Central memory CD8-positive, alpha-beta T cell (primary cell): Measurements from ENCODE around the gene CLASP1.
"Not testable (repeated sequence)": the region's sequence is repeated elsewhere in the genome, so short reads cannot be mapped to it uniquely, and the experiment has no call there.

Experiments used
- ATAC-seq: fragments of 150-1000 bp; cut with Tn5 transposase; replicated peaks from 2 replicates; pipeline ENCODE4 v1.10.0; 2022; ENCODE audit warnings: mild to moderate bottlenecking, moderate FRiP score, moderate number of reproducible peaks; ENCODE audit not compliant: poor library complexity, severe bottlenecking; ENCODE audit errors: extremely low read depth
- DNase-seq, 2 donors: peaks; one replicate each; pipeline ENCODE4 v3.0.0; 2021; ENCODE audit warnings: low spot score in 2 of 2
- H3K27ac Mint-ChIP-seq: one replicate; pipeline ENCODE4 v1.8.0; 2022; ENCODE audit warnings: low read depth, mild to moderate bottlenecking, moderate library complexity, mixed read lengths
- H3K27me3 Mint-ChIP-seq: one replicate; pipeline ENCODE4 v1.8.0; 2022; ENCODE audit warnings: mixed read lengths
- H3K36me3 Mint-ChIP-seq: one replicate; pipeline ENCODE4 v1.8.0; 2022; ENCODE audit warnings: mild to moderate bottlenecking, moderate library complexity, mixed read lengths; ENCODE audit not compliant: insufficient read depth
- H3K4me1 Mint-ChIP-seq: one replicate; pipeline ENCODE4 v1.8.0; 2022; ENCODE audit warnings: mixed read lengths
- H3K4me3 Mint-ChIP-seq: one replicate; pipeline ENCODE4 v1.8.0; 2022; ENCODE audit warnings: mild to moderate bottlenecking, moderate library complexity, mixed read lengths
- H3K9me3 Mint-ChIP-seq: one replicate; pipeline ENCODE4 v1.8.0; 2022; ENCODE audit warnings: mixed read lengths

CLASP1 gene

DNA sequence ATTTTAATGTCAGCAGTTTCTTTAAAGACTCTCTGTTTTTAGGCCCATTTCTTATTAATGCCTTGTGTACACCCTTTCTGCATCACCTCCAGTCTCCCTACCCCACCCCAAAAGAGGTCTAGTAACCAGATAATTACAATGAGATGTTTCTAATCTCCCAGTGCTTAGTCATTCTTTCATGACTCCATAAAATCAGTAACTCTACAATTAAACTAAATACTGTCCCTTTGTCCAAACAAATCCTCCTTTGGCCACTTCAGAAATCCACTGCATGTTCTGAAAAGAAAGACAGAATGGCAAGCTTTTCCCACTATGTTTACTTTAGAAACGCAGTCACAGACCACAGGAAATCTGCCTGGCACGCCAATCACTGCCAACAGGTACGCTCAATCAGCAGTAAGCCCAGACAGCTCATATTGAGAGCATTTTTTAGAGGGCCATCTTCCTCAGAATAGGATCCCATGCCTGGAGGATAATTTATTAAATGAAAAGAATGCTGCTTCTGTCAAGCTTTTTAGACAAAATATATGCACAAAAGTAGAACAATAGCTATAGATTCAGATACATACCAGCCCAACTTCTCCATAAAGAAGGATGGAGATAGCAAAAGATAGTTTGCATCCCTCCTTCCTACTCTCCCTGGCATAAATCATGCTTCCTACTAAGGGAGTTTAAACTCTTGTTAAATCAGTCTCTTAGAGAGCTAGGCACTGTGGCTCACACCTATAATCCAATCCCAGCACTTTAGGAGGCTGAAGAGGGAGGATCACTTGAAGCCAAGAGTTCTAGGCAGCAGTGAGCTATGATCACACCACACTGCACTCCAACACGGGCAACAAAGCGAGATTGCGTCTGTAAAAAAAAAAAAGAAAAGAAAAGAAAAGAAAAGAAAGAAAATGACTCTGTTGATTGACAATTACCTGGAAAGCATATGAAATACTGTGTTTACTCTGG, 14.6 kb downstream of the CLASP1 start:
- no peak overlapping the region for H3K4me3 Mint-ChIP-seq
- peaks cover 51% of the 10 kb centered on the region for H3K4me1 Mint-ChIP-seq
- ATAC-seq (no peak), DNase-seq (no peak)
- H3K27ac Mint-ChIP-seq, result peak overlapping the region; percentile 8
- no peaks in the 10 kb centered on the region for H3K27me3 Mint-ChIP-seq
- peaks cover 6% of the 10 kb centered on the region for H3K36me3 Mint-ChIP-seq
- H3K9me3 Mint-ChIP-seq, result no peaks in the 10 kb centered on the region

DNA sequence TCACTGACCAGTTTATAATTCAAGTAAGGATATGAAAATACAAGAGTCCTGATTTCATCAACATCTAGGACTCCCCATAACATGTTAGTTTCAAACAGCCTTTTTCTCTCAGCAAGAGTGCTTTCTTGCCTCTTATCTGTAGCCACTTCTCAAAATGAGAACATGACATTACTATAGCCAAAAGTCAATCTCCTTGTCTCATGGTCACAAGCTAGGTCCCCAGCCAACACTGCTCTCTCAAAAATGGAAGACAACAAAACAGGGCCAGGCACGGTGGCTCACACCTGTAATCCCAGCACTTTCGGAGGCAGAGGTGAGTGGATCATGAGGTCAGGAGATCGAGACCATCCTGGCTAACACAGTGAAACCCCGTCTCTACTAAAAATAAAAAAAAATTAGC, 15.8 kb downstream of the CLASP1 start:
- no peaks in the 10 kb centered on the region for H3K9me3 Mint-ChIP-seq
- H3K36me3 Mint-ChIP-seq, result peaks cover 5% of the 10 kb centered on the region
- H3K4me1 Mint-ChIP-seq, result peaks cover 45% of the 10 kb centered on the region
- H3K27ac Mint-ChIP-seq, result no peak overlapping the region
- no peak overlapping the region for H3K4me3 Mint-ChIP-seq
- no peaks in the 10 kb centered on the region for H3K27me3 Mint-ChIP-seq
- no peak for DNase-seq
- no peak for ATAC-seq

DNA sequence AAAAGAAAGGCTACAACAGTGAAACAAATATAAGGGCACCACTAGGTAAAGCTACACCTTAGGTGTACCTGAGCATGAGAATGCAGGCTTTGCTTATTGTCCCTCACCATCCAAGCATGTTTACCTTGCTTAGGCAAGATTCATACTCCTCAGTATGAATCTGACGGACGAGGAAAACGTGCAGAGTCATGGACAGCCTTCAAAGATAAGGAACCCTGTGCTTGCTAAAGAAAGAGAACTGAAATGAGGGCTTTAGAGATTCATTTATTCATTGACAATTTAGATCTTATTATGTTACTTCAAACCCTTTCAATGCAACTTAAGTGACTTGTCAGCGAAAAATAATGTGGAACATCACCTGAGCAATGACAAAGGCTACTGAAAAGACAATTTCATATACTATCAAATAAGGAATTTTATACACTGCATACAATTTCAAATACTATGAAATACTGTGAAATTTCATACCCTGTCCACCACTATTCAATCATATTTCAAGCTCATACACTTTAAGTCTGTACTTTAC, 21.7 kb downstream of the CLASP1 start:
- DNase-seq (no peak), ATAC-seq (no peak)
- Mint-ChIP-seq H3K27me3 (no peaks in the 10 kb centered on the region), H3K27ac (no peak overlapping the region), H3K36me3 (peaks cover 11% of the 10 kb centered on the region), H3K4me1 (peaks cover 21% of the 10 kb centered on the region), H3K9me3 (no peaks in the 10 kb centered on the region), H3K4me3 (no peak overlapping the region)

DNA sequence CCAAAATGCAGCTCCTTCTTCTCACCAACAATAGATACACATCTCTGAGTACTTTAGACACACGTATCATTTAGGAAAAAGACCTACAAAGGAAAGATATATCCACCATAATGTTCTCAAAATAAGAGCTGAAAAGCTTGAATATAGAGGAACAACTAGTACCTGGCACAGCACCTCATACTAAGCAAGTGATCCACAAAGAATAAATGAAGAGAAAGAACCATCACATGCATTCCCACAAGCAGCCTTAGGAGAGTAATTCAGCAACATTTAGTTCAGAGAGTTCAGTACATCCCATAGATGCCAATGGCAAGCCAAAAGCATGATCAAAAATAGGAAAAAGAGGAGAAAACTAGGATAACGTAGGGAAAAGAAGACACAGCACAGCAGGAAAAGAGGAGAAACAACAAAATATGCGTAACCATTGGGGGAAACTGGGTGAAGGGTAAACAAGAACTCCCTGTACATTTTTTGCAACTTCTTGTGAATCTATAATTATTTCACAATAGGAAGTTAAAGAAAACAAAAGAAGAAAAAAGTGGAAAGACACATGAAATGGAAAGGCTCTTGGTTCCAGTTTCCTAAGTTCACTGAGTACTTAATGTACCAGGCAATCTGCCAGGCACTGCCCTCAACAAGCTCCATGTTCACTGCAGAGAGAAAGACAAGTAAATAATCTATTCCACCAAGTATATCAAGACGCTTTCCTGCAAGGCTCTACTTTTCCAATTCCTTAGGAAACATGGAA, 22.3 kb downstream of the CLASP1 start:
- Mint-ChIP-seq H3K36me3 (peaks cover 11% of the 10 kb centered on the region), H3K27me3 (no peaks in the 10 kb centered on the region), H3K27ac (peak overlapping the region; percentile 4), H3K4me3 (no peak overlapping the region), H3K9me3 (no peaks in the 10 kb centered on the region), H3K4me1 (peaks cover 19% of the 10 kb centered on the region)
- no peak for DNase-seq
- no peak for ATAC-seq

DNA sequence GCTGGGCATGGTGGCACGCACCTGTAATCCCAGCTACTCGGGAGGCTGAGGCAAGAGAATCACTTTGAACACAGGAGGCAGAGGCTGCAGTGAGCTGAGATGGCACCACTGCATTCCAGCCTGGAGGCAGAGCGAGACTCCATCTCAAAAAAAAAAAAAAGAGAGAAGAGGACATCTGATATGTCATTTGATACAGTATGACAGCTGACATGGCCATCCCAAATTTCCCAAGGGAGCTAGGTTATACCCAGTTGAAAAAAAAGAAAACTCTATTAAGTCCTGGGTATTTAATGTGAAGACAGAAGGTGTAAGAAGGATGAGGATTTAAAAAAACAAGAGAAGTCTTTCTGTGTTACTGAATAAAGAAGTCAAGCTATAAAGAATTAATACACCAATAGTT, 23.3 kb downstream of the CLASP1 start:
- Mint-ChIP-seq H3K4me3 (no peak overlapping the region), H3K27ac (peak overlapping the region; percentile 78)

DNA sequence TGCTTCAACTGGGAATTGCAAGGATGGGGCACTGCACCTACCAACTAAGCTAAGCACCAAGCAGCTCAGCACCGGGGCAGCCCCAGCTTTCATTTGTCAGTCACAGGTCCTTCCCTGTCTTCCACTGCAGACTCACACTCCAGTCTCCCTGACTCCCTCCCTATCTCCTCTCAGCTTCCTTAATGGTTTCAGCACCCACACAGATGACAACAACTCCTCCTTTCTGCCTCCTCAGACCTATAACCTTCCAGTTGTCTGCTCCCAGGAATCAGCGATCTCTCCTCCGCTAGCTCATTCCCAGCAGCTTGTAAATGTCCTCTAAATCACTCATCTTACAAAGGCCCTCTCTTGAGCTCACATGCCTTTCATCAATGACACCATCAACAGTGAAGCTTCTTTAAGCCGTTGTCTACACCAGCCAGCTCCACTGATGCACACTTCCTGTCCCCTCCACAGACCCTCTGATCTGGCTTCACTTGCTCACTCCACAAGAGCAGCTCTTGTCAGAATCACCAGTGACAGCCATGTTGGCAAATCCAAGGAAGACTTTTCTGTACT, 32.1 kb downstream of the CLASP1 start:
- ATAC-seq (peak; percentile 49), DNase-seq (no peak)
- Mint-ChIP-seq H3K36me3 (peaks cover 2% of the 10 kb centered on the region), H3K4me1 (no peaks in the 10 kb centered on the region), H3K27ac (no peak overlapping the region), H3K4me3 (no peak overlapping the region), H3K9me3 (no peaks in the 10 kb centered on the region), H3K27me3 (no peaks in the 10 kb centered on the region)

More for the DNA sequence above, 23.3 kb downstream of the CLASP1 start:
- Mint-ChIP-seq H3K9me3 (no peaks in the 10 kb centered on the region), H3K36me3 (peaks cover 11% of the 10 kb centered on the region), H3K4me1 (peaks cover 19% of the 10 kb centered on the region), H3K27me3 (no peaks in the 10 kb centered on the region)
- no peak for DNase-seq
- no peak for ATAC-seq

DNA sequence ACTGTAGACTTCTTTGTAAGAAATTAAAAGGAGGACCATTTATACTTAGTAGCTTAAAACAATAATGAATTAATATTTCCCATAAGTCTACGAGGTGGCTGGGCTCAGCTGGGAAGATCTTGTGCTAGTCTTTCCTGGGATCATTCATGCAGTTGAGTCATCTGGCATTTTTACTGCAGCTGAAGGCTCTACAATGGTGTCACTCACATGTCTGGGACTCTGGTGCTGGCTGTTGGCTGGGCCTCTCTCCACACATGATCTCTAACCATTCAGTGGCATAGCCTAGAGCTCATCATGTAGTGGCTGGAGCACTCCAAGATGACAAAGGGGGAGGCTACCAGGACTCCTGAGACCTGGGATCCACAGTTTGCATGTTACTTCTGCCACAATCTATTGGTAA, 35.5 kb downstream of the CLASP1 start:
- no peak for DNase-seq
- no peaks in the 10 kb centered on the region for H3K36me3 Mint-ChIP-seq
- no peak for ATAC-seq
- H3K4me3 Mint-ChIP-seq, result no peak overlapping the region
- no peaks in the 10 kb centered on the region for H3K9me3 Mint-ChIP-seq
- no peak overlapping the region for H3K27ac Mint-ChIP-seq
- no peaks in the 10 kb centered on the region for H3K4me1 Mint-ChIP-seq
- no peaks in the 10 kb centered on the region for H3K27me3 Mint-ChIP-seq

DNA sequence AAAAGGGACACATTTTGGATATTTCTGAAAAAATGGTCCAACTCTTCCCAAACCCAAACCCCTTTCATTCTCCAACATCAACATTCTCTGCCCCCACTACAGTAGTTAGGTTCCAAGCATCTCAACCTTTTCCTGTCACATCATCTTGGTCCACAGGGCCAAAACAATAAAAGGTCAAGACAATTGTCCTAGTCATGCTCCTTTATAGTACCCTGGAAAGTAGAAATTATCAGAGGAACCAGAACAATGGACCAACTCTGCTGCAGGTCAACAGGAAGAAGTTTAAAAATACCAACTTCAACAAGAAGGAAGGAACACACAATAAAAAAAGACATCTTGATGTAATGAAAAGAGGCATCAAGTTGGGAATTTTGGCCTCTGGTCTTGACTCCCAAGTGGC, 36.1 kb downstream of the CLASP1 start:
- no peak for DNase-seq
- Mint-ChIP-seq H3K4me1 (peaks cover 4% of the 10 kb centered on the region), H3K4me3 (no peak overlapping the region)

DNA sequence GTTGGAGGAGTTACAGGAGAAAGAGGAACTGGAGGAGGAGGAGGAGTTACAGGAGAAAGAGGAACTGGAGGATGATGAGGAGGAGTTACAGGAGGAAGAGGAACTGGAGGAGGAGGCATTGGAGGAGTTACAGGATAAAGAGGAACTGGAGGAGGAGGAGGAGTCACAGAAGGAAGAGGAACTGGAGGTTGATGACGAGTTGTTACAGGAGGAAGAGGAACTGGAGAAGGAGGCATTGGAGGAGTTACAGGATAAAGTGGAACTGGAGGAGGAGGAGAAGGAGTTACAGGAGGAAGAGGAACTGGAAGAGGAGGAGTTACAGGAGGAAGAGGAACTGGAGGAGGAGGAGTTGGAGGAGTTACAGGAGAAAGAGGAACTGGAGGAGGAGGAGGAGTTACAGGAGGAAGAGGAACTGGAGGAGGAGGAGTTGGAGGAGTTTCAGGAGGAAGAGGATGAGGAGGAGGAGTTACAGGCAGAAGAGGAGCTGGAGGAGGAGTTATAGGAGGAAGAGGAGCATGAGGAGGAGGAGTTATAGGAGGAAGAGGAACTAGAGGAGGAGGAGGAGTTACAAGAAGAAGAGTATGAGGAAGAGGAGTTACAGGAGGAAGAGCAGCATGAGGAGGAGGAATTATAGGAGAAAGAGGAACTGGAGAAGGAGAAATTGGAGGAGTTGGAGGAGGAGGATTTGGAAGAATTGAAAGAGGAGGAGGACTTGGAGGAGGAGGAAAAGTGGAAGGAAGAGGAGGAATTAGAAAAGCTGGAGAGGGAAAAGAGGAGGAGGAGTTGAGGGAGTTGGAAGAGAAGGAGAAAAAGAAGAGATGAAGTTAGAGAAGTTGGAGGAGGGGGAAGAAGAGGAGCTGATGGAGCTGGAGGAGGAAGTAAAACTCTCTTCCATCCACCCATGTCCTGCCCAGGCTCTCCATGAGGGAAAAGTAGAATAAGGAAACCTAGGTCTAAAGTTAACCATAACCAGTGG, 37.2 kb downstream of the CLASP1 start:
- H3K4me1 Mint-ChIP-seq, result peaks cover 14% of the 10 kb centered on the region

More for the DNA sequence above, 36.1 kb downstream of the CLASP1 start:
- no peak for ATAC-seq
- Mint-ChIP-seq H3K27ac (no peak overlapping the region), H3K9me3 (no peaks in the 10 kb centered on the region), H3K27me3 (no peaks in the 10 kb centered on the region), H3K36me3 (no peaks in the 10 kb centered on the region)

DNA sequence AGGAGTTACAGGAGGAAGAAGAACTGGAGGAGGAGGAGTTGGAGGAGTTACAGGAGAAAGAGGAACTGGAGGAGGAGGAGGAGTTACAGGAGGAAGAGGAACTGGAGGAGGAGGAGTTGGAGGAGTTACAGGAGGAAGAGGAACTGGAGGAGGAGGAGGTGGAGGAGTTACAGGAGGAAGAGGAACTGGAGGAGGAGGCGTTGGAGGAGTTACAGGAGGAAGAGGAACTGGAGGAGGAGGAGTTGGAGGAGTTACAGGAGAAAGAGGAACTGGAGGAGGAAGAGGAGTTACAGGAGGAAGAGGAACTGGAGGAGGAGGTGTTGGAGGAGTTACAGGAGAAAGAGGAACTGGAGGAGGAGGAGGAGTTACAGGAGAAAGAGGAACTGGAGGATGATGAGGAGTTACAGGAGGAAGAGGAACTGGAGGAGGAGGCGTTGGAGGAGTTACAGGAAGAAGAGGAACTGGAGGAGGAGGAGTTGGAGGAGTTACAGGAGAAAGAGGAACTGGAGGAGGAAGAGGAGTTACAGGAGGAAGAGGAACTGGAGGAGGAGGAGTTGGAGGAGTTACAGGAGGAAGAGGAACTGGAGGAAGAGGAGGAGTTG, 38.1 kb downstream of the CLASP1 start:
- H3K4me1 Mint-ChIP-seq, result peaks cover 19% of the 10 kb centered on the region
- not testable (repeated sequence) for H3K36me3 Mint-ChIP-seq, H3K9me3 Mint-ChIP-seq, DNase-seq, H3K27ac Mint-ChIP-seq, H3K27me3 Mint-ChIP-seq, H3K4me3 Mint-ChIP-seq, ATAC-seq

More for the DNA sequence above, 37.2 kb downstream of the CLASP1 start:
- no peak for ATAC-seq
- no peaks in the 10 kb centered on the region for H3K9me3 Mint-ChIP-seq
- H3K36me3 Mint-ChIP-seq, result no peaks in the 10 kb centered on the region
- H3K27me3 Mint-ChIP-seq, result no peaks in the 10 kb centered on the region
- H3K27ac Mint-ChIP-seq, result no peak overlapping the region
- no peak for DNase-seq
- no peak overlapping the region for H3K4me3 Mint-ChIP-seq

DNA sequence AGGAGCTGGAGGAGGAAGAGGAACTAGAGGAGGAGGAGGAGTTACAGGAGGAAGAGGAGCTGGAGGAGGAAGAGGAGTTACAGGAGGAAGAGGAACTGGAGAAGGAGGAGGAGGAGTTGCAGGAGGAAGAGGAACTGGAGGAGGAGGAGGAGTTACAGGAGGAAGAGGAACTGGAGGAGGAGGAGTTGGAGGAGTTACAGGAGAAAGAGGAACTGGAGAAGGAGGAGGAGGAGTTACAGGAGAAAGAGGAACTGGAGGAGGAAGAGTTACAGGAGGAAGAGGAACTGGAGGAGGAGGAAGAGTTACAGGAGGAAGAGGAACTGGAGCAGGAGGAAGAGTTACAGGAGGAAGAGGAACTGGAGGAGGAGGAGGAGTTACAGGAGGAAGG, 38.8 kb downstream of the CLASP1 start:
- ATAC-seq, H3K36me3 Mint-ChIP-seq, DNase-seq, H3K27me3 Mint-ChIP-seq, H3K4me3 Mint-ChIP-seq, H3K9me3 Mint-ChIP-seq, H3K27ac Mint-ChIP-seq: not testable (repeated sequence)
- peaks cover 25% of the 10 kb centered on the region for H3K4me1 Mint-ChIP-seq
